Uterine smooth muscle cell (primary cell): Measurements from ENCODE around the gene ZNF652. TPM values are rescaled to one million over a fixed set of nuclear protein-coding genes. Genes with fewer than 3 reads are reported as not detected.

ENCODE experiments used
- total RNA-seq: library from RNA; depleted of rRNA; stranded (reverse); fragments of >200 nt; gene quantifications from 2 replicates; pipeline ENCODE4 v1.2.3, GENCODE V29; 2014

Gene ZNF652
- total RNA-seq, result 6.9 and 7.5 TPM in 2 replicates

GRCh38 chr17:49361902-49362722 is at the start of gene ZNF652:
Gene ZNF652 (minus strand): TSS chr17:49362250. CDS start chr17:49317725, 44,525 bp downstream.

Other genes starting within 250 kb of the ZNF652 start
- under 0.01 TPM in 1 of 2 replicates, not detected in the other for gene B4GALNT2, start 229.5 kb downstream of the ZNF652 start, total RNA-seq
- not detected in 2 replicates for gene GNGT2, start 151.7 kb downstream of the ZNF652 start, total RNA-seq
- 0.11 TPM in 1 of 2 replicates, not detected in the other for gene ABI3, start 151.5 kb downstream of the ZNF652 start, total RNA-seq
- gene PHOSPHO1, start 131.5 kb downstream of the ZNF652 start, total RNA-seq, result not detected in 2 replicates
- gene PHB1, start 52.6 kb upstream of the ZNF652 start, total RNA-seq, result 154 and 226 TPM in 2 replicates
- 0.11 and 0.12 TPM in 2 replicates for gene NGFR, start 133.0 kb upstream of the ZNF652 start, total RNA-seq
- 0.11 and 0.37 TPM in 2 replicates for gene NXPH3, start 213.6 kb upstream of the ZNF652 start, total RNA-seq